ENCODE measurements around the gene EXD2.
"Not testable (repeated sequence)": the region's sequence is repeated elsewhere in the genome, so short reads cannot be mapped to it uniquely, and the experiment has no call there.

Gene EXD2

GRCh38 chr14:69268763-69269162 is 77.5 kb downstream of the EXD2 start:
- TF ChIP-seq, protein P1, sequence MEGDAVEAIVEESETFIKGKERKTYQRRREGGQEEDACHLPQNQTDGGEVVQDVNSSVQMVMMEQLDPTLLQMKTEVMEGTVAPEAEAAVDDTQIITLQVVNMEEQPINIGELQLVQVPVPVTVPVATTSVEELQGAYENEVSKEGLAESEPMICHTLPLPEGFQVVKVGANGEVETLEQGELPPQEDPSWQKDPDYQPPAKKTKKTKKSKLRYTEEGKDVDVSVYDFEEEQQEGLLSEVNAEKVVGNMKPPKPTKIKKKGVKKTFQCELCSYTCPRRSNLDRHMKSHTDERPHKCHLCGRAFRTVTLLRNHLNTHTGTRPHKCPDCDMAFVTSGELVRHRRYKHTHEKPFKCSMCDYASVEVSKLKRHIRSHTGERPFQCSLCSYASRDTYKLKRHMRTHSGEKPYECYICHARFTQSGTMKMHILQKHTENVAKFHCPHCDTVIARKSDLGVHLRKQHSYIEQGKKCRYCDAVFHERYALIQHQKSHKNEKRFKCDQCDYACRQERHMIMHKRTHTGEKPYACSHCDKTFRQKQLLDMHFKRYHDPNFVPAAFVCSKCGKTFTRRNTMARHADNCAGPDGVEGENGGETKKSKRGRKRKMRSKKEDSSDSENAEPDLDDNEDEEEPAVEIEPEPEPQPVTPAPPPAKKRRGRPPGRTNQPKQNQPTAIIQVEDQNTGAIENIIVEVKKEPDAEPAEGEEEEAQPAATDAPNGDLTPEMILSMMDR (conservative IDR thresholded peaks at IDR 0.05; ENCODE audit: low read length) = no peak
- peak; percentile 67 for DNase-seq (ENCODE audit: low read depth)
- H3K4me3 ChIP-seq (ENCODE audit: low read length) = no peak overlapping the region

DNA sequence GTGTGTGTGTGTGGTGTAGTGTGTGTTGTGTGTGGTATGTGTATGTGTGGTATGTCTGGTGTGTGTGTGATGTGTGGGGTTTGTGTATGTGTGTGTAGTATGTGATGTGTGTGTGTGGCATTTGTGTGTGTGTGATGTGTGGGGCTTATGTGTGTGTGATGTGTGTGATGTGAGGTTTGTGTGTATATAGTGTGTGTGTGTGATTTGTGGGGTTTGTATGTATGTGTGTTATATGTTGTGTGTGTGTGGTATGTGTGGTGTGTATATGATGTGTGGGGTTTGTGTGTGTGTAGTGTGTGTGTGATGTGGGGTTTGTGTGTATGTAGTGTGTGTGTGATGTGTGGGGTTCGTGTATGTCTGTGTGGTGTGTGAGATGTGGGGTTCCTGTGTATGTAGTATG is 78.1 kb downstream of the EXD2 start:
- TF ChIP-seq, protein P1 (conservative IDR thresholded peaks at IDR 0.05; ENCODE audit: low read length) = no peak
- H3K4me3 ChIP-seq (ENCODE audit: low read length) = no peak overlapping the region
- DNase-seq (ENCODE audit: low read depth) = no peak

- no peak overlapping the region for H3K4me3 ChIP-seq (ENCODE audit: low read length)
- TF ChIP-seq, protein P1 (conservative IDR thresholded peaks at IDR 0.05; ENCODE audit: low read length) = no peak
- DNase-seq (ENCODE audit: low read depth) = no peak
Observed at GRCh38 chr14:69270097-69270496, 78.8 kb downstream of the EXD2 start.

DNA sequence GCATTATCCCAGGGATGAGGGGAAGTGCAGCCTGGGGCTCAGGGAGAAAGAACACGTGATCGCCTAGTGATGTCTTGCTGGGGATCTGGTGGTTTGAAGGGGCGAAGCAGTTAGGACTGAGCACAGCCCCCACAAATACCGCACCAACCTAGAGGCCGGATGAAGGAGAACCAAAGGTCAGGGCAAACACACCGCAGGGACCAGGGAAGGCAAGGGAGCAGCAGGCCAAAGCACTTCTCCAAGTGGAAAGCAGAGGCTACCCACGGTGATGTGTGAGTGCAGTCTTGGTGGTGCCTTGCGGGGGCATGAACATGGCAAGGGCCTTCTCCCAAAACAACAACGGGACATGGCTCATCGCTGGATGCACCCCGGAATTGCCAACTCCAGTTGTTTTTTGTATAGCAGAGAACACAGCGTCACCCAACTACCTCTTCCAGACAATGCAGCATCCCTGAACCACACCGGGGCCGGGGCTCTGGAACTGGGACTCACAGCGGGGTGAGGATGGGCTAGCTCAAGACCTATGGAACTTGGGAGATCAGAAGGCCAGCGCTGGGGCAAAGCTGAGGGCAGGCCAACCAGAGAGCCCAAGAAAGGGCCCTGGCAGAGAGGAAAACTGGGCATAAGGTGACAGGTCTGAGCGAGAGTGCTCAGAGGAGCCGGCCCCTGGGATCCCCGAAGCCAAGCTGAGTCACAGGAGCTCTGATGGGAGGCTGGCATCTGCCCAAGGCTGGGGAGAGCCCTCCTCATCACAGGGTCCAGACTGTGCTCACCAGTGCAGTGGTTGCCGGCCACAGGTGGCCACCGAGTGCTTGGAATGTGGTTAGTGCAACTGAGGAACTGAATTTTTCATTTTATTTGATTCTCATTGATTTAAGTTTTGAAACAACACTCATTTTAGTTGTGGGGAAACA is 79.8 kb downstream of the EXD2 start:
- DNase-seq (ENCODE audit: low read depth) = no peak
- no peak overlapping the region for H3K4me3 ChIP-seq (ENCODE audit: low read length)
- TF ChIP-seq, protein P1 (conservative IDR thresholded peaks at IDR 0.05; ENCODE audit: low read length) = no peak; the same call in 1 of the 2 replicates

DNA sequence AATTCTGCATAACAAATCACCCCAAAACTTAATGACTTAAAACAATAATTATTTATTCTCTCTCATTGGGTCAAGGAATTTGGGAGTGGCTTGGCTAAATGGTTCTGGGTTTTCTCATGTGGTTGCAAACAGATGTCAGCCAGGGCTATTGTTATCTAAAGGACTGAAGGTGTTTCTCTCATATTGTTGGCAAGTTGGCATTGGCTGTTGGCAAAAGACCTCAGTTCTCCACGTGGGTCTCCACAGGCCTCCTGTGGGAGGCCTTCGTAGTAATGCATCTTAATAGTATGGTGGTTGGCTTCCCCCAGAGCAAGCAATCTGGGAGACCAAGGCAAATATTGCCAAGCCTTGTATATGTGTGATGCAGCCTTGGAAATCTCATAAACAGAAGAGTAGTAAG is 83.0 kb downstream of the EXD2 start:
- DNase-seq (ENCODE audit: low read depth) = no peak
- TF ChIP-seq, protein P1 (conservative IDR thresholded peaks at IDR 0.05; ENCODE audit: low read length) = no peak
- H3K4me3 ChIP-seq (ENCODE audit: low read length) = no peak overlapping the region

DNA sequence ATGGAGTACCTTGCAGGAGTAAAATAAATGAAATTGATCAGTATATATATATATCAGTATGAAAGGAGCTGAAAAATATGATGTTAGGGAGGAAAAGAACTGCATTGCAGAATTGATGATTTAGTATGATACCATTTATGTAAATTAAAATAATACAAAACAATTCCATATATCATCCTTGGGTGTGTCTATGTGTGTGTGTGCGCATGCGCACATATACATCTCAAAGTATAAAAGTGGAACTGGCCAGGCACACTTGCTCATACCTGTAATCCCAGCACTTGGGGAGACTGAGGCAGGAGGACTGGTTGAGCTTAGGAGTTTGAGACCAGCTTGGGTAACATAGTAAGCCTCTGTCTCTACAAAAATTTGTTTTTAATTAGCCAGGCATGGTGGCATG is 84.0 kb downstream of the EXD2 start:
- H3K4me3 ChIP-seq (ENCODE audit: low read length) = no peak overlapping the region
- DNase-seq (ENCODE audit: low read depth) = no peak
- TF ChIP-seq, protein P1 (conservative IDR thresholded peaks at IDR 0.05; ENCODE audit: low read length) = no peak

- DNase-seq (ENCODE audit: low read depth); H3K4me3 ChIP-seq (ENCODE audit: low read length): not testable (repeated sequence)
Observed at GRCh38 chr14:69277356-69277755, 86.1 kb downstream of the EXD2 start.

All from AG10803 (cell line).